ENCODE measurements around the gene CORIN.
"Not testable (repeated sequence)": the region's sequence is repeated elsewhere in the genome, so short reads cannot be mapped to it uniquely, and the experiment has no call there.

The CORIN gene

DNA sequence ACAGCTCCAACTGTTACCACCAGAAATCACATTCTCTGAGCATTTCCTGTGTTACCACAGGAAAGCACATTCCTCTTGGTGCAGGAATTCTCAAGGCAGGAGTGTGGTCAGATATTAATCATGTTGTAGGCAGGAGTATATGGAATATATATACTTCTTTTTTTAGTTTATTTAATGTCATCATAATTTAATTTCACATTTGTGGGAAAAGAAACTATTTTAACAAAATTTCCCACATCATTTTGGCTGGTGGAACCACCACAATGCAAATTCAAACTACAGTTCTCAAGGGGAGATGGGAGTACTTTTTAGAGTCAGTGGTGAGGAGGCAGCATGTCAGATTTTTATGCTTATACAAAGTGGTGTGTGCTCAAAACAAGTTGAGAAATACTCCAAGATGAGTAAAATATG lies 213.8 kb downstream of the CORIN start:
- DNase-seq: no peak

- no peak for DNase-seq
Measured at GRCh38 chr4:47621181-47621580, 216.7 kb downstream of the CORIN start.

DNA sequence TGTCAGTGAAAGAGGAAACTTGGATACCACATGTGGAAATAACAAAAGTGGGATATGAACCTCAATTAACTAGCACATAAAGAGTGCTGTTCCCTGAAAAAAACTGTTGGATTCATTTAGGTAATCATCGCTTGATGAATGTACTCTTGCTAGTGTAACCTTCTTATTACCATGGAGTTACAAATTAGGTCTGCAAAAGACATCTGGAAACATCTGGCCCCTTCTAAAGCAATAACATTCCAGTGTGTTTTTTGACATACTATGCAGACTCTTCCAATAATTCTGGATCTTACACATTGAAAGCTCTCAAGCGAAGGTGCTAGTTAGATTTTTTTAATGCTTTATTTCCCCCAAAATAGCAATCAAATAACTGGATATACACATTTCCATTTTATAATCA lies 218.2 kb downstream of the CORIN start:
- no peak for DNase-seq

DNA sequence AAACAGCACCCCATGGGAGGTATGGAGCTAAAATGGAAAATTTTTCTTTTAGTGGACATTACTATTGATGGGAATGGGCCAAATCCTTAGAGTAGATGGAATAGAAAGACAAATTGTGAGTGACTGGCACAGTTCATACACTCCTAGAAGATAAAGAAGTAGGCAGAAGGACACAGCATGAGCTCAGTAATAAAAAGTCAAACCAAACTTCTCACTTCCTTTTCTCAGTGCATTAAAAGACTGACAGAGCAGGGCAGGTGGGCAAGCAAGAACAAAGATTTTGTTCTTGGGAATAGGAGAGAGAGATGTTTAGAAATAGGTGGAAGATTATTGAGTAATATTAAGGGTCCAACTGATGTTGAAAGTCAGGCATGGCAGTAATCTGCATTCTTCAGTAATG lies 220.3 kb downstream of the CORIN start:
- no peak for DNase-seq

DNA sequence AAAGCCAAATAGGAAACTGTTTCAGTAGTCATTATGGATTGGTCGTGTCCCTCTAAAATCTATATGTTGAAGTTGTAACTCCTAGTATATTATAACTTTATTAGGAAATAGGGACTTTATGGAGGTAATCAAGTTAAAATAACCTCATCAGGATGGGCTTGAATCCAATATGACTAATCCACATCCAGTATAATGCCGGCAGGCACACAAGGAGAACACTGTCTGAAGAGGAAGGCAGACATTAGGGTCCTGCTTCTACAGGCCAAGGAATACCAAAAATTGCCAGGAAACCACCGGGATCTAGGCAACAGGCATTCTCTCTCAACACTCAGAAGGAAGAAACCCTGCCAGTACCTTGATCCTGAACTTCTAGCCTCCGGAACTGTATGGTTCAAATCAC lies 222.5 kb downstream of the CORIN start:
- DNase-seq: no peak

GRCh38 chr4:47612116-47613023 lies 225.5 kb downstream of the CORIN start:
- DNase-seq: no peak

DNA sequence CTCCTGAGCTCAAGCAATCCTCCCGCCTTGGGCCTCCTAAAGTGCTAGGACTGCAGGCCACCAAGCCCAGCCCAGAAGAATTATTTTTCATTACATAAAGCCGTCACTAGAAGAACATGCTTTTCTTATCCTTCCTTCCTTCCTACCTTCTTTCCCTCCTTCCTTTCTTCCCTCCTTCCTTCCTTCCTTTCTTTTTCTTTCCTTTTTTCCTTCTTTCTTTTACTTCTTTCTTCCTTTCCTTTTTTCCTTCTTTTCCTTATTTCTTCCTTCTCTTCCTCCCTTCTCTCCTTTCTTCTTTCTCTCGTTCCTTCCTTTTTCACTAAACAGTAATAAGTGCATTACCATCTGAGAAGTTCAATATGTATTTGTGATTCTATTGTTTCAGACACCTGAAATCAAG lies 231.4 kb downstream of the CORIN start:
- DNase-seq: no peak

- no peak for DNase-seq
Measured at GRCh38 chr4:47598896-47599295, 239.0 kb downstream of the CORIN start.

- no peak for DNase-seq
Measured at GRCh38 chr4:47598320-47598719, 239.5 kb downstream of the CORIN start.

DNA sequence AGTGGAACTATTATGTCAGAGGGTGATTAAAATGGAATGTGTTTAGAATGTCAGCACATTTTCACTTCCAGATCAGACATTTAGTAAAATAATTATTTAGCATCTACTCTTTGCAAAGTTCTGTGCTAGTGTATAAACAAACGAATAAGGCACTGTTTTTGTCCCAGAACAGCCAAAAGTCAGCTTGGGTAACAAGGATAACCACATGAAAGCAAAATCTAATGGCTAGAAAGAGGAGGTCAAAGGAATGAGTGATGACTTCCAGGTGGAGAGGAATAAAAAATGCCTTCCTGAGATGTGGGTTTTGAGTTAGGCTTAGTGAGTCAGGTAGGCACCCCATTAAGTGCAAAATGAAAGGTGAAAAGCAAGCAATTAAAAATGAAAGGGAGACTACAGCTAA lies 240.2 kb downstream of the CORIN start:
- DNase-seq: no peak

DNA sequence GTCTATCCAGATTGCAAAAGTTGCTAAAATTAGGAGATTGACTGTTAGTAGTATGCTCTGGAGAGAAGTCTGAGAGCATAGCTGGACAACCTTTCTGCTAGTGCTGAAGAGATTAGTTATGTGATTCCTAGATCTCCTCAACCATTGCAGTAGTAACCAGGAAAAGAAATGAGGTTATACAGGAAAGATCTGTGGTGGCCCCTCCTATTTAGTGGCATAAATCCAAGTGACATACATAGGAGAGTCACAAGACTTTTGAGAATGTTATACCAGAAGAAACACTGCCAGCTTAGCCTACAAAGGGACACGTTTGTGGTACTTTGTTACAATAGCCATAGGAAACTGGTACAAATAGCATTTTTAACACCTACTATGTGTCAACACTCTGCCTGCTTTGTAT lies 247.5 kb downstream of the CORIN start:
- no peak for DNase-seq

GRCh38 chr4:47579235-47579634 lies 258.6 kb downstream of the CORIN start:
- DNase-seq: no peak

DNA sequence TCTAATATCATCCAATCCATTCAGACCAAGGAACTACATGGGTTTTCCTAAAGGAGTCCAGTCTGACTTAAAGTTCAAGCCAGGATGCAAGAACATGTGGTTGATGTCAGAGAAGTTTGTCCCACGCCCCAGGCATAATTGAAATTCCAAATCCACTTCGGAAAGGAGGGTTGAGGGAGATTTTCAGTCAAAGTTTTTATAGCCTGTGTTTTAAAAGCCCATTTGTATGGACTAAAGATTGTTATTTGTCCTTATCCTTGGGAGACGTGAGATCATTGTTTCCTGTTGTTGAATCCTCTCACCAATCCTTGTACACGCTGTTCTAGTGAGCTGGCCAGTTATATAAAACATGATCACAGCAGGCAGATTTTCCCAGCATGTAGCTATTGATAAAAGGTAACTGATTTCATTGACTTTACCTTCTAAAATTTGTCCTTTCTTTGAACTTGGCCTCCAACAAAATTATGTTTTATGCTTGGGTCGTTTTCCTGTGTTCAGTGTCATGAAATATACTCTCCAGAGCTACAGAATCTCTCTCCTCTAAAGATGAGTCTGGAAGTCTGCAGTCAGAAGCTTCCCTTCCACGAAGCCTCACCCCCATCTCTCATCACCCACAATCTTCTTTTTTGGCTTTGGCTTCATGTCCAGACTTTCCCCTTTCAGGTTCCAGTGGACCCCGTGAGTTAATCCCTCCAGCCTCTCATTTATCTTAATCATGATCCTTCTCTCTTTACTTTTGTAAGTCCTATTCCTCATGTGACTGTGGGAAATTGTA lies 259.9 kb downstream of the CORIN start:
- DNase-seq: no peak

- no peak for DNase-seq
Measured at GRCh38 chr4:47572981-47573380, 264.9 kb downstream of the CORIN start.

- DNase-seq: no peak
Measured at GRCh38 chr4:47570816-47571215, 267.1 kb downstream of the CORIN start.

- no peak for DNase-seq
Measured at GRCh38 chr4:47567511-47567910, 270.4 kb downstream of the CORIN start.

DNA sequence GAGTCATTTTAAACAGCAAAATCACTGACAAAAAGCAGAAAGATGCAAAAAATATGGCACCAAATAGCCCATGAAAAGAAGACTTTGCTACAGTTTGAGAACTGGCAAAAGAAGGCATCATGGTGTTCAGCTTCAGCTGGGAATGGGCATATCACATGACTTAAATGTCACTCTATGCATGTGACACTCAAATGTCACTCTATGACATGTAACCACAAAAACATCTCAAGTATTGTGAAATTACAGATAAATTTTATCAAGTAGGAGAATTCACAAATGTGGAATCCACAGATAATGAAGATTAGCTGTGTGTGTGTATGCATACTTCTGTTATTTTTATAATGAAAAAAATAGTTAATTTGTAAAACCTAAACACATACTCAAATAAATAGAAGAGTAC lies 270.9 kb downstream of the CORIN start:
- DNase-seq: no peak

GRCh38 chr4:47566566-47566965 lies 271.3 kb downstream of the CORIN start:
- no peak for DNase-seq

GRCh38 chr4:47562297-47562696 lies 275.6 kb downstream of the CORIN start:
- no peak for DNase-seq

- DNase-seq: no peak
Measured at GRCh38 chr4:47561331-47561730, 276.5 kb downstream of the CORIN start.

DNA sequence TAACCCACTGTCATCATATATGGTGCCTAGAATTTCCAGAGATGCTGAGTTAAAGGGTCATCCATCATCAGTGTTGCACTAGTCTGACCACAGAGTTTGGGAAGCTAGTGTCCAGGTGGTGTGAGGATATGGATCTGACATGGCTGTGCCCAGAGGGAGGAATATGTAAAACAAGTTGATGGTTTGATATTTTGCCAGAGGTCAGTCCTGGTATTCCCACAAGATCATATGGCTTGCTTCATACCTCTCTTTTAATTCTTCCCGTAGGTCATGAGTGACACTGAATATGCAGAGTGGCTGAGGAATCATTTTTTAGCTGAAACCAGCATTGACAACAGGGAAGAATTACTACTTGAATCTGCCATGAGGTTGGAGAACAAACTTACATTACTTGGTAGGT lies 277.2 kb downstream of the CORIN start:
- DNase-seq: no peak

- DNase-seq: no peak
Measured at GRCh38 chr4:47557255-47557654, 280.6 kb downstream of the CORIN start.

GRCh38 chr4:47555920-47556319 lies 281.9 kb downstream of the CORIN start:
- DNase-seq: not testable (repeated sequence)

Data from activated CD4-positive, alpha-beta T cell treated with anti-CD3 and anti-CD28 coated beads for 4 hours (primary cell).